Measurements from ENCODE around the gene GAS7.

GRCh38 chr17:10046786-10047785 is 151.3 kb downstream of the GAS7 start:
- TF ChIP-seq REST (IDR thresholded peaks at IDR 0.05; ENCODE audit: low read depth, low read length): no peak
- no peak for TF ChIP-seq POLR2A (IDR thresholded peaks at IDR 0.05; ENCODE audit: low read depth, low read length)
